ENCODE measurements around the gene GRM7. TPM values are rescaled to one million over a fixed set of nuclear protein-coding genes. Genes with fewer than 3 reads are reported as not detected.

GRM7 gene
- total RNA-seq, 1 experiment from 2014 or later: 0.04 TPM

- DNase-seq: no peak
Observed at GRCh38 chr3:7618606-7619005, 757.7 kb downstream of the GRM7 start.

DNA sequence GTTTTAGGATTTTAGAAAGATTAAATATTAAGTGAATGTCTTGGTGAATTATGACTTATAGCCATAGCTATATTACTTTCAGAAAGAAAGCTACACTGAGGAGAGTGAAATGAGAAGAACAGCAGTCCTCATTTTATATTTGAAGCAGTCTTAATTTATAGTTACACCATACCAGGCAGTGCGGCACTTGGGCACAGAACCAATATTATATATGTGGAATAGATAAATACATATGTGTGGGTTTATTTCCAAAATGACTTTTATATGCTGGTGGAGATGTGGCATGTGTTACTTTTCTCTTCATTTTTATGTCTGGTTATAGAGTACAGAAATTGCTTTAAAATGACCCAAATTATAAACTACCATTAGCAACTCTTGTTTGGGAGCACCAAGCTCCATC, 759.5 kb downstream of the GRM7 start:
- Histone ChIP-seq H3K4me1 (no peaks in the 10 kb centered on the region; the same call in 1 of the 2 replicates), H3K9me3 (replicated peaks) (peaks cover 3% of the 10 kb centered on the region; the same call in 1 of the 2 replicates), H3K27me3 (no peaks in the 10 kb centered on the region), H3K36me3 (no peaks in the 10 kb centered on the region), H3K4me3 (no peak overlapping the region), H3K27ac (no peak overlapping the region)
- no peak for DNase-seq

More at GRCh38 chr3:7618606-7619005, 757.7 kb downstream of the GRM7 start:
- H3K27ac ChIP-seq: no peak overlapping the region
- no peaks in the 10 kb centered on the region for H3K36me3 ChIP-seq
- no peaks in the 10 kb centered on the region for H3K27me3 ChIP-seq
- H3K9me3 ChIP-seq (replicated peaks): peaks cover 3% of the 10 kb centered on the region; the same call in 1 of the 2 replicates
- no peak overlapping the region for H3K4me3 ChIP-seq
- H3K4me1 ChIP-seq: no peaks in the 10 kb centered on the region; the same call in 1 of the 2 replicates

GRCh38 chr3:7621046-7621630, 760.2 kb downstream of the GRM7 start:
- H3K27me3 ChIP-seq: no peaks in the 10 kb centered on the region
- H3K4me1 ChIP-seq: no peaks in the 10 kb centered on the region; the same call in 1 of the 2 replicates
- H3K4me3 ChIP-seq: no peak overlapping the region
- peaks cover 3% of the 10 kb centered on the region; the same call in 1 of the 2 replicates for H3K9me3 ChIP-seq (replicated peaks)
- H3K27ac ChIP-seq: no peak overlapping the region
- no peaks in the 10 kb centered on the region for H3K36me3 ChIP-seq
- DNase-seq: no peak

DNA sequence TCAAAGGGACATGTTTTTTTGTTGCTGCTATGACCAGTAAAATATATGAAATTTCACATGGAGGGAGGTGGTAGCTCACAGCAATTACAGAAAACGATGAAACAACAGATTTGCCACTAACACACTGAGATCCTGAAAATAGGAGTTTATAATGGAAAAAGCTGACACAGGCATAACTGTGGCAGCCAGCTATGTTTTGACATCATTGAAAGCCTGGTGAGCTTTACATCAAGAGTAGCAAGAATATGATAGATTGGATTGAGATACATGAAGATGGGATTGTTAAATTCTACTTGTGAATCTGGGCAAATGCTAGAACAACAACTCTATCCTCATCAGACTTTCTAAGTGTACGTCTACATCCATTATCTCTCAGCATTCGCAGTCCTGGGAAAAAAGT, 760.7 kb downstream of the GRM7 start:
- Histone ChIP-seq H3K4me1 (no peaks in the 10 kb centered on the region; the same call in 1 of the 2 replicates), H3K27ac (no peak overlapping the region), H3K36me3 (no peaks in the 10 kb centered on the region), H3K4me3 (no peak overlapping the region), H3K27me3 (no peaks in the 10 kb centered on the region), H3K9me3 (replicated peaks) (peaks cover 3% of the 10 kb centered on the region; the same call in 1 of the 2 replicates)
- no peak for DNase-seq

- no peak overlapping the region for H3K27ac ChIP-seq
- no peaks in the 10 kb centered on the region for H3K27me3 ChIP-seq
- H3K4me1 ChIP-seq: peaks cover 7% of the 10 kb centered on the region
- peaks cover 3% of the 10 kb centered on the region; the same call in 1 of the 2 replicates for H3K9me3 ChIP-seq (replicated peaks)
- no peaks in the 10 kb centered on the region for H3K36me3 ChIP-seq
- no peak overlapping the region for H3K4me3 ChIP-seq
- DNase-seq: no peak
Observed at GRCh38 chr3:7625021-7625420, 764.1 kb downstream of the GRM7 start.

- peak overlapping the region; percentile 80 for H3K27ac ChIP-seq
Observed at GRCh38 chr3:7630351-7630911, 769.5 kb downstream of the GRM7 start.

GRCh38 chr3:7630925-7631324, 770.0 kb downstream of the GRM7 start:
- no peaks in the 10 kb centered on the region for H3K9me3 ChIP-seq (replicated peaks)
- peak overlapping the region; percentile 18 for H3K4me3 ChIP-seq
- peak overlapping the region; percentile 80 for H3K27ac ChIP-seq
- H3K36me3 ChIP-seq: no peaks in the 10 kb centered on the region
- H3K4me1 ChIP-seq: peaks cover 27% of the 10 kb centered on the region
- DNase-seq: peak; percentile 83 to 89
- H3K27me3 ChIP-seq: no peaks in the 10 kb centered on the region

More at GRCh38 chr3:7630351-7630911, 769.5 kb downstream of the GRM7 start:
- no peaks in the 10 kb centered on the region for H3K27me3 ChIP-seq
- H3K4me3 ChIP-seq: peak overlapping the region; percentile 18
- H3K9me3 ChIP-seq (replicated peaks): no peaks in the 10 kb centered on the region
- H3K4me1 ChIP-seq: peaks cover 27% of the 10 kb centered on the region
- no peaks in the 10 kb centered on the region for H3K36me3 ChIP-seq
- peak; percentile 40 to 71 for DNase-seq

DNA sequence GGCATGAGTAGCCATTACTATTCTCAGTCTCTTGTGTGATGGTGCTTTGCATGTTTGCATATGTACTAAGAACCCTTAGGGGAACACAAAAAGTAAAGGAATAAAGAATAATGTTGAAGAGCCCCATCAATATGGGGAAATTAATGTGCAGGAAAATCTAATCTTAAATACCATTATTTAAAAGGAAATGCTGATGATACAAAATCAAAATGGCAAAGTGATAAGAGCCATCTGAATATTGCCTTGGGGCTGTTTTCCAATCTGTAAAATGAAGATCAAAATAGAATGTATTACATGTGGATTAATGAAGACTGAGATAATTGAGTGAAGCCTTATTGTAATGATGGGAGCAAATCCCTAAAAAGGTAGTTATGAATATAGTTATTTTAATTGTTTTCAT, 771.4 kb downstream of the GRM7 start:
- H3K36me3 ChIP-seq: no peaks in the 10 kb centered on the region
- H3K9me3 ChIP-seq (replicated peaks): no peaks in the 10 kb centered on the region
- no peak overlapping the region for H3K4me3 ChIP-seq
- no peaks in the 10 kb centered on the region for H3K27me3 ChIP-seq
- H3K4me1 ChIP-seq: peaks cover 27% of the 10 kb centered on the region
- H3K27ac ChIP-seq: no peak overlapping the region
- no peak for DNase-seq

- Histone ChIP-seq H3K9me3 (replicated peaks) (no peaks in the 10 kb centered on the region), H3K27ac (no peak overlapping the region), H3K4me1 (no peaks in the 10 kb centered on the region), H3K36me3 (no peaks in the 10 kb centered on the region), H3K27me3 (peaks cover 4% of the 10 kb centered on the region; the same call in 1 of the 2 replicates), H3K4me3 (no peak overlapping the region)
- DNase-seq: no peak
Observed at GRCh38 chr3:7637694-7638093, 776.8 kb downstream of the GRM7 start.

DNA sequence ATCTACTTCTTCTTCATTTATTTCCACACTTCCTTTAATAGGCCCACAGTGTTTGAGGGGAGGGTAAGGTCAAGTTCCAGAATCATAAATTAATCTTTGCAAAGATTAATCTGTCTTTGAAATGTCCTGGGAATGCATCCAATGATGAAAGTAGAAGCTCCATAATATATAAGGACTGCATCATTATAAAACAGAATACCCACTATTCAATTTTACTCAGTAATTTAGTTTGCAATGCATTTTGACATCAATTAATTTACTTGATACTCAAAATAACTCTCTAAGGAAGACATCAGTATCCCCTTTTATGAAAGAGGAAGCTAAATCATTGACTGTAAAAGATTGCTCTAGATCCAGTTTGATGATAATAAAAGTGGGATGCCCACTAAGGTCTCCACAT, 777.2 kb downstream of the GRM7 start:
- H3K36me3 ChIP-seq: no peaks in the 10 kb centered on the region

DNA sequence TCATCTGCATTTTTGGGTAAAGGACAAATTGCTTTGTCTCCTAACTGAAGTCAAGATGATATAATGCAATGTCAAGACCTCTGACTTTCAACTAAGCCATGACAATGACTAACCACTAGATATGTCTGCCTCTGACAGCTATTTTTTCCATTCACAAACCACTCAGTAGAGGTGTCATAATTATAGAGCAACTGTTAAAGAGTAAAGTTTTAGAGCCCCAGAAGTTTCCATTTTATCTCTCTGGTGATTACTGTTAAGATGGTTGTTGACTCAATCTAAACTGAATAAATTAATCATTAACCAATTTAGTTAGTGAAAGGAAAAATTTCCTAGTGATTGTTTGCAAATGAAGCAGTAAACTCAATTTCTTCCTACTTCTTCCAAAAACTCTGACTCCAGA, 779.9 kb downstream of the GRM7 start:
- no peak for DNase-seq
- H3K36me3 ChIP-seq: no peaks in the 10 kb centered on the region
- H3K27me3 ChIP-seq: peaks cover 7% of the 10 kb centered on the region; the same call in 1 of the 2 replicates
- no peaks in the 10 kb centered on the region; the same call in 1 of the 2 replicates for H3K4me1 ChIP-seq
- H3K27ac ChIP-seq: no peak overlapping the region
- no peak overlapping the region for H3K4me3 ChIP-seq
- no peaks in the 10 kb centered on the region for H3K9me3 ChIP-seq (replicated peaks)

More for the DNA sequence above, 777.2 kb downstream of the GRM7 start:
- no peak overlapping the region for H3K27ac ChIP-seq
- DNase-seq: no peak
- no peak overlapping the region for H3K4me3 ChIP-seq
- no peaks in the 10 kb centered on the region for H3K4me1 ChIP-seq
- H3K27me3 ChIP-seq: peaks cover 7% of the 10 kb centered on the region; the same call in 1 of the 2 replicates
- H3K9me3 ChIP-seq (replicated peaks): no peaks in the 10 kb centered on the region

- H3K9me3 ChIP-seq (replicated peaks): no peaks in the 10 kb centered on the region
- no peak for DNase-seq
- H3K4me1 ChIP-seq: no peaks in the 10 kb centered on the region; the same call in 1 of the 2 replicates
- H3K27ac ChIP-seq: no peak overlapping the region
- no peak overlapping the region for H3K4me3 ChIP-seq
- H3K27me3 ChIP-seq: peaks cover 7% of the 10 kb centered on the region; the same call in 1 of the 2 replicates
- H3K36me3 ChIP-seq: no peaks in the 10 kb centered on the region
Observed at GRCh38 chr3:7646851-7647250, 785.9 kb downstream of the GRM7 start.

- Histone ChIP-seq H3K36me3 (no peaks in the 10 kb centered on the region), H3K27me3 (no peaks in the 10 kb centered on the region; the same call in 1 of the 2 replicates), H3K4me3 (no peak overlapping the region), H3K9me3 (replicated peaks) (no peaks in the 10 kb centered on the region), H3K4me1 (no peaks in the 10 kb centered on the region), H3K27ac (no peak overlapping the region)
- DNase-seq: no peak
Observed at GRCh38 chr3:7650466-7650865, 789.6 kb downstream of the GRM7 start.

DNA sequence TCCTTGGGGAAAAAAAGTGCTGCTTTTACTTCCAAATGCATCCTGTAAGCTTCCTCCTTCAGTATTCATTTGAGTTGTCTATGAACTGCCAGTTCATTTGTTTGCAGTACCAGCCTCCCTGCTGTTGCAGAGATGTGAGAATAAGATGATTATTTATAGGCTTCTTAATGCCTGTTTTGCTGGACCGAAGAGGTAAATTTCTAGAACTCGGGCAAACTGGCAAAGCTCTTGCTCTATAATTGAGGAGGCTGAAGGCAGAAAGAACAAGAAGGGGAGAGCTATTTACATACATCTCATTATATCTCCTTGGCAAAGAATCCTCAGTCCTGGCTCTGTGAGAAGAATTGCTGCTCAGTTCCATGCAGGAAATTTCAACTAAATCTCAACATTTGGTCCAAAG, 790.4 kb downstream of the GRM7 start:
- H3K4me1 ChIP-seq: no peaks in the 10 kb centered on the region

More for the DNA sequence above, 790.4 kb downstream of the GRM7 start:
- DNase-seq: no peak
- Histone ChIP-seq H3K27me3 (no peaks in the 10 kb centered on the region; the same call in 1 of the 2 replicates), H3K27ac (no peak overlapping the region), H3K9me3 (replicated peaks) (no peaks in the 10 kb centered on the region), H3K4me3 (no peak overlapping the region), H3K36me3 (no peaks in the 10 kb centered on the region)
